HG03575 (cell line): Measurements from ENCODE around the gene HRCT1.
"Not testable (repeated sequence)": the region's sequence is repeated elsewhere in the genome, so short reads cannot be mapped to it uniquely, and the experiment has no call there.

Experiments used
- ATAC-seq: cut with Tn5 transposase; IDR thresholded peaks from one replicate; pipeline ENCODE4 v1.9.1; 2021; ENCODE audit not compliant: unreplicated experiment, insufficient number of reproducible peaks, low FRiP score; ENCODE audit errors: extremely low read depth

Gene HRCT1

DNA sequence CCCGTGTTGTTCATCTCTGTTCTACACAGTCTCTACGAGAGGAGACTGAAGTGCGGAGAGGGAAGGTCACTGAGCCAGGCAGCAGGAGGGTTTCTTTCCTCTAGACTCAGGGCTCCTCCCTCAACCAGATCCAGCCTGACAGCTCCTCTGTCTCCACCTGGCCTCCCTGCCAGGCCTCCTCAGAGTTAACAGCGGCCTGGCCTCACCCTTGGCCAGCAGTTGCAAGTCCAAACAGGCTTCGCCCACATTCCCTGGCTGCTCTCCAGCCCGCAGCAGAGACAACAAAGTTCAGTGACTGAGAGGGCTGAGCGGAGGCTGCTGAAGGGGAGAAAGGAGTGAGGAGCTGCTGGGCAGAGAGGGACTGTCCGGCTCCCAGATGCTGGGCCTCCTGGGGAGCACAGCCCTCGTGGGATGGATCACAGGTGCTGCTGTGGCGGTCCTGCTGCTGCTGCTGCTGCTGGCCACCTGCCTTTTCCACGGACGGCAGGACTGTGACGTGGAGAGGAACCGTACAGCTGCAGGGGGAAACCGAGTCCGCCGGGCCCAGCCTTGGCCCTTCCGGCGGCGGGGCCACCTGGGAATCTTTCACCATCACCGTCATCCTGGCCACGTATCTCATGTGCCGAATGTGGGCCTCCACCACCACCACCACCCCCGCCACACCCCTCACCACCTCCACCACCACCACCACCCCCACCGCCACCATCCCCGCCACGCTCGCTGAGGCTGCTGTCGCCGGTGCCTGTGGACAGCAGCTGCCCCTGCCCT is at the start of gene HRCT1:
TSS of gene HRCT1 (plus strand) at position 291 of the 768 bp plus-strand sequence. CDS start at position 377, 86 bp downstream.
- no peak for ATAC-seq

DNA sequence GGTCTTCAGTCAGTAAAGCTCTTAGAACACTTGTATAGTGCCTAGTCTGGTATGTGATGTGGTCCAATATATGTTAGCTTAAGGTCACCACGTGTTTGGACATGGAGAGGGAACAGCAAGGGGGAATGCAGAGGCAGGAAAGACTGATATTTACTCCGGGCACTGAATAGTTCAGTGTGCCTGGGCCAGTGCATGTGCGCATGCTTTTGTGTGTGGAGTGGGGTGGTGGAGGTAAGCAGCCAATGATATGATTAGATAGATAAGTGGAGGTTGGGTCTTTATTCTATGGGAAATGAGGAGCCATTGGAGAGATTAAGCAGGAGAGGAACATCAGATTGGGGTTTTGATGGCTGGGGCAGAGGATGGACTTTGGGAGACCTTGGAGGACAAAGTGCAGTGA is 49.8 kb upstream of the HRCT1 start:
- no peak for ATAC-seq

DNA sequence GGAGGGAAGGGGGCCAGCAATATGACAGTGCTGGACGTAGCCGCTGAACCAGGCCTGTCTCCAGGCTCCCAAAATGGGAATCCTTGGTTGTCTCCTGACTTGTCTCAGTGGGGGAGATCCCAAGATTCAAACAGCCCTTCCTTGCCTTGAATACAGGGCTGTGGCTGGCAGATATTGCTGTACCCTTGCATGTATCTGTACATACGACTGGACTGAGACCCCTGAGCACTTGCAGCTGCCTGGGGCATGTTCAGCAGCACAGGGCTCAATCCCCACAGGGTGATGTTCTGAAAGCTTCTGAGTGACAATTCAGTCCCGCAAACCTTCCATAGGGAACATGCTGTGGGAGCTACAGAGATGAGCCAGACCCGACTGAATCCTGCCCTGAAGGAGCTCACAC is 49.1 kb upstream of the HRCT1 start:
- no peak for ATAC-seq

GRCh38 chr9:35858458-35858857 is 47.5 kb upstream of the HRCT1 start:
- no peak for ATAC-seq

DNA sequence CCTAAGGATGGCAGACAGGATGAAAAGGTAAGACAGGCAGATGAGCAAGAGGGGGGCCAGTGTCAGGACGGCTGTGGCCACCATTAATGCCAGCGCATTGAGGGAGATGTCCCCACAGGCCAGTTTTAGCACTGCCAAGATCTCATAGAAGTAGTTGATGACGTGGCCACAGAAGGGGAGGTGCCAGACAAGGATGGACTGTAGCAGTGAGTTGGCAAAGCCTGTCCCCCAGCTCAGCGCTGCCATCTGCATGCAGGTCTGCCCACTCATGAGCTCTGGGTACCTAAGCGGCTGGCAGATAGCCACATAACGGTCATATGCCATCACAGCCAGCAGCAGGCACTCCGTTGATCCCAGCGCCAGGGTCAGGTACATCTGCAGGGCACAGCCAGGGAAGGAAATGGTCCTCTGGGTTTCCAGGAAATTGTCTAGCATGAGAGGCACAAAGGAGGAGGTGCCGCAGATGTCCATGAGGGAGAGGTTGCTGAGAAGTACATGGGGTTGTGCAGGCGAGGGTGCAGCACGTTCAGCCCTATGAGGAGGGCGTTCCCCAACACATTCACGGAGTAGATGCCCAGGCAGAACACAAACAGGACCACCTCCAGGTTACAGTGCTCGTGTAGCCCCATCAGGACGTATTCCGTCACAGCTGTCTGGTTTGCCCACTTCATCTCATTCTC is 46.6 kb upstream of the HRCT1 start:
- ATAC-seq: no peak

DNA sequence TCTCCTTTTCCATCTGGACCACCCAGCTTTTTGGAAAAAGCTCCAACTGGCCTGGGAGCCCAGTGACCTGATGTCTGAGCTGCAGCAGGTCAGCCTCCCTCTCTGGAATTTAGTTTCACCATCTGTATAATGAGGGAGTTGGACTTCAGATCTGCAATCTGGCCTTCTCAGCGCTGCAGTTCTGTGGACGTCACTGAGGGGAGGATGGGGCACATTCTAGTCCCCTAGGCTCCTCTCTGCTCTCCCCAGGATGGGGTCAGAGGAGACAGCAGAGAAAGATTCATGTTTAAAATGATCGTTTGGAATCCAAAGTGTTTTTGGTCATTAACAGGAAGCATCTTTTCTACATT is 46.0 kb upstream of the HRCT1 start:
- ATAC-seq: no peak

- no peak for ATAC-seq
Measured at GRCh38 chr9:35861161-35861897, 44.7 kb upstream of the HRCT1 start.

- ATAC-seq: no peak
Measured at GRCh38 chr9:35862328-35862727, 43.7 kb upstream of the HRCT1 start.

GRCh38 chr9:35863583-35863982 is 42.4 kb upstream of the HRCT1 start:
- no peak for ATAC-seq

DNA sequence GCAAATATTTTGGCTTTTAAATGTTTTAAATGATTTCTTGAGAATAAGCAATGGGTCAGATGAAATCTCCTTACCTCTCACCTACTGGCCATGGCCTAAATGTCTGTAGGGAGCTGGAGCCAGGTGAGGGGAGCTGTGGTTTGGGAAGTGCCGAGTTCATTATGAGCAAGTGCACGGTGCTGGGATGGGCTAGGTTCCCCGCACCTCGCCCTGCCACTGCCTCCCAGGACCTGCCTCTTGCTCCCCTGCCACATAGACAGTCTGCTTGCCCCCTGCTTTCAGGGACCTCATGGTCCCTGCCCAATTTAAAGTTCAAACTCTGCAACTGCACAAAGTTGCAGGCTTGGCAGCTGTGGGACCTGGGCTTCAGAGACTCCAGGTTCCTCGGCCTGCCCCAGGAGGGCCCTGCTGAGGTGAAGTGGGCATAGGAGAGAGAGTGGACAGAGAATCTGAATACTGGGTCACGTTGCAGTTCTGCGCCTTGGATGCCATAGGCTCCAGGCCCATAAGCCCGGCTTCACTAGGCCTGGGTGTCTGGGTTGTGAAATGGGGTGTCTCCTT is 41.2 kb upstream of the HRCT1 start:
- no peak for ATAC-seq

DNA sequence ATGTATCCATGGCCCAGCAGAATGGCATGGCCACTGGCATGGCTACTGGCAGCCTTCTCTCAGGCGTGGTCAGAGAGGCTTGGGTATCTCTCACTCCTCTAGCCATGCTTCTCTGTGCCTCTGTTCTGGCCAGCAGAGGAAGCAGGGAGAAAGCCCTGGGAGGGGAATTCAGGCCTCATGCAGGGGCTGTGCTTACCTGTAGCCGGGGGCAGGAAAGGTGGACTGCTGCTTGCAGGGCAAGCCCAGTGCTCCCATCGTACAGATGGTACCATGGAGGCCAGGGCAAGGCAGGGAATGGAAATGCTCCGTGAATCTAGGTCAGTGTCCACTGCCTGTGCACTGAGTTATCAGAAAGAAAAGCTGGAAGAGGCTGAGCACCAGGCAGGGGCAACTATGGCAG is 38.5 kb upstream of the HRCT1 start:
- ATAC-seq: no peak

DNA sequence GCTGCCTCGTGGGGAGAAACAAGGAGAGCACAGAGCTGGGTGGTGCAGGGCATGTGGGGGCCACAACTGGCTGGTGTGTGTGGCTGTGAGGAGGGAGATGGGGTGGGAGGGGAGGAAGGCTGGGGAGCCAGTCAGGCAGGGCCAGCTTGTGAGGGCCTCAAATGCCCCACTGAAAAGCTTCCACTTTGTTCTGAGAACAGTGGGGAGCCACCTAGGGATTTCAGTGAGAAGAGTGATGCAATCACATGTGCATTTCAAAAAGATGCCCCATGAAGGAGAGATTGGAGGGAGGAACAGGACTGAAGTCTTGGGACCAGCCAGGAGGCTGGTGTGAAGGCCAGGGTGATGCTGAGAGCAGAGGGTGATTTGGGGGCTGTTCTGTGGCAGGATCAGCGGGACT is 37.1 kb upstream of the HRCT1 start:
- no peak for ATAC-seq

DNA sequence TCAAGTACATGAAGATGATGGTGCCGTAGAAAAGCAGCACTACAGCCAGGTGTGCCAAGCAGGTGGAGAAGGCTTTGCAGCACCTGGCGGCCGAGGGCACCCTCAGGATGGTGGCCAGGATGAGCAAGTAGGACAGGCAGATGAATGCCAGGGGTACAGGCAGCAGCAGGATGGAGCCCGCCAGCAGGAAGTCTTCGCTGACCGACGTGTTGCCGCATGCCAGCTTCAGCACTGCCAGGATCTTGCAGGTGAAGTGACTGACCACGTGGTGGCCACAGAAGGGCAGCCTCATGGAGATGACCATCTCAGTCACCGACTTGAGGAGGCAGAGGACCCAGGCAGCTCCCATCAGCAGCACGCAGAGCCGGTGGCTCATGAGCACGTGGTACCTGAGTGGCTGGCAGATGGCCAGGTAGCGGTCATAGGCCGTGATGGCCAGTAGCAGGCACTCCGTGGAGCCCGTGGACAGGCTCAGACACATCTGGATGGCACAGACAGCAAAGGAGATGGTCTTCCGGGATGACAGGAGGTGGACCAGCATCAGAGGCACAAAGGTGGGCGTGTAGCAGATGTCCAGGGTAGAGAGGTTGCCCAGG is 36.3 kb upstream of the HRCT1 start:
- ATAC-seq: no peak

- ATAC-seq: no peak
Measured at GRCh38 chr9:35870351-35870923, 35.6 kb upstream of the HRCT1 start, which contains the start of gene OR13J1. TSS of gene OR13J1 (minus strand) at chr9:35870401. CDS start at chr9:35870401, 0 bp downstream.

DNA sequence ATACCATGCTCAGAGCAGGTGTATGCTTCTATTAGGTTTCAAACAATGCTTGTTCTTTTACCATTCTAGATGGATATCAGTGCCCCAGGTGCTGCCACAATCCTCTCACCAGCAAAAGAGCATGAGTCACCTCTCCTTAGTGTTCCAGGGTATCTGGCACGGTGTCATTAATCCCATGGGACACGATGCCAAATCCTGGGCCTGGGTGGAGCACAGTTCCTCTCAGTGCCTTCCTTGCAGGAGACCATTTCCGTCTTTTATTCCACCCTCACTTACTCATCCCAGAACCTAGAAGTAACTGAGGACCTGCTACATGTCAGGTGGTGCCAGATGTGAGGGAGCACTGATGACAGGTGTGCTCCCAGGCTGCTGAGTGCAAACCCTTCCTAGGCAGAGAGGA is 34.5 kb upstream of the HRCT1 start:
- no peak for ATAC-seq

- no peak for ATAC-seq
Measured at GRCh38 chr9:35872505-35872904, 33.5 kb upstream of the HRCT1 start.

DNA sequence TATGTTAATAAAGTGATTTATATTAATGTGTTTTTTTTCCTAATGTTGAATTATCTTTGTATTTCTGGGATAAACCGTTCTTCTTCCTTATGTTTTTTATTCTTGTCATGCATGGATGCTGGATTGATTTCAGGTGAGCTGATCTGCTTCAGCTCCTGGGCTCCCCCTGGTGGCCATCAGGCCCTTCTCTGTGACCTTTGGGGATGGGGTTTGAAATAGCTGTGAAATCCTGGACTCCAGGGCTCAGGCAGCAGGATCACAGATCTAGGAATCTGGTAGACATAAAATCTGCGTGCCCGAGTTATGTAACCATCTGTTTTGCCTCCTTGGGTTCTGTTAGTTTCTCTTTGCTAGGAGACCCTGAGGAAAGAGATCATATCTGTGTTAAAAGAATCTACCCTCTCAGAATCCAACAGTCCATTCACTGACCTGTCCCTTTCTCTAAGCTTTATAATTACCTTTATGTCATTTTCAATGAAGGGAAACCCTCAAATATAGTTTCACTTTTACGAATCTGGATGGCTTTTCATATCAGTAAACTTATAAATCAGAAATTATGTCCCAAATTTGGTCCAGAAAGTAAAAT is 23.6 kb upstream of the HRCT1 start:
- no peak for ATAC-seq

GRCh38 chr9:35882996-35883395 is 23.0 kb upstream of the HRCT1 start:
- no peak for ATAC-seq

GRCh38 chr9:35884908-35885307 is 21.1 kb upstream of the HRCT1 start:
- not testable (repeated sequence) for ATAC-seq
